ENCODE measurements around the gene CRB3.
"Not testable (repeated sequence)": the region's sequence is repeated elsewhere in the genome, so short reads cannot be mapped to it uniquely, and the experiment has no call there.

The CRB3 gene

GRCh38 chr19:6425732-6426620 lies 38.1 kb upstream of the CRB3 start:
- no peak overlapping the region for H3K4me3 ChIP-seq (replicated peaks; ENCODE audit: low read depth, low read length)
- TF ChIP-seq CTCF (IDR thresholded peaks at IDR 0.05; ENCODE audit: low read depth, low read length, missing control alignments), result peak; percentile 16
- DNase-seq (ENCODE audit: extremely low read depth, low read depth), result no peak

GRCh38 chr19:6427131-6427530 lies 36.9 kb upstream of the CRB3 start:
- H3K4me3 ChIP-seq (replicated peaks; ENCODE audit: low read depth, low read length), result no peak overlapping the region
- TF ChIP-seq CTCF (IDR thresholded peaks at IDR 0.05; ENCODE audit: low read depth, low read length, missing control alignments), result no peak
- DNase-seq (ENCODE audit: extremely low read depth, low read depth), result no peak

GRCh38 chr19:6428692-6429418 lies 35.2 kb upstream of the CRB3 start:
- DNase-seq (ENCODE audit: extremely low read depth, low read depth); H3K4me3 ChIP-seq (replicated peaks; ENCODE audit: low read depth, low read length): not testable (repeated sequence)

- TF ChIP-seq CTCF (IDR thresholded peaks at IDR 0.05; ENCODE audit: low read depth, low read length, missing control alignments), result no peak
- H3K4me3 ChIP-seq (replicated peaks; ENCODE audit: low read depth, low read length), result no peak overlapping the region
- no peak for DNase-seq (ENCODE audit: extremely low read depth, low read depth)
Measured at GRCh38 chr19:6429419-6430221, 34.5 kb upstream of the CRB3 start.

- DNase-seq (ENCODE audit: extremely low read depth, low read depth), result no peak
- no peak for TF ChIP-seq CTCF (IDR thresholded peaks at IDR 0.05; ENCODE audit: low read depth, low read length, missing control alignments)
- no peak overlapping the region for H3K4me3 ChIP-seq (replicated peaks; ENCODE audit: low read depth, low read length)
Measured at GRCh38 chr19:6431891-6432290, 32.2 kb upstream of the CRB3 start.

GRCh38 chr19:6433165-6433564 lies 30.9 kb upstream of the CRB3 start:
- TF ChIP-seq CTCF (IDR thresholded peaks at IDR 0.05; ENCODE audit: low read depth, low read length, missing control alignments), result no peak
- DNase-seq (ENCODE audit: extremely low read depth, low read depth), result no peak
- no peak overlapping the region for H3K4me3 ChIP-seq (replicated peaks; ENCODE audit: low read depth, low read length)

GRCh38 chr19:6433663-6434062 lies 30.4 kb upstream of the CRB3 start, which contains the start of gene SLC25A41:
Gene SLC25A41 (minus strand): TSS chr19:6433763. CDS start chr19:6433693, 70 bp downstream.
- no peak within 1 kb of the TSS for H3K4me3 ChIP-seq (replicated peaks; ENCODE audit: low read depth, low read length)
- DNase-seq (ENCODE audit: extremely low read depth, low read depth), result no peak
- TF ChIP-seq CTCF (IDR thresholded peaks at IDR 0.05; ENCODE audit: low read depth, low read length, missing control alignments), result no peak

Data from HFF-Myc (cell line).